ENCODE measurements around the gene KIF3C. TPM values are rescaled to one million over a fixed set of nuclear protein-coding genes. Genes with fewer than 3 reads are reported as not detected.
"Not testable (repeated sequence)": the region's sequence is repeated elsewhere in the genome, so short reads cannot be mapped to it uniquely, and the experiment has no call there.

Gene KIF3C
- total RNA-seq, 1 donor from 2014 or later: 13.2 TPM

DNA sequence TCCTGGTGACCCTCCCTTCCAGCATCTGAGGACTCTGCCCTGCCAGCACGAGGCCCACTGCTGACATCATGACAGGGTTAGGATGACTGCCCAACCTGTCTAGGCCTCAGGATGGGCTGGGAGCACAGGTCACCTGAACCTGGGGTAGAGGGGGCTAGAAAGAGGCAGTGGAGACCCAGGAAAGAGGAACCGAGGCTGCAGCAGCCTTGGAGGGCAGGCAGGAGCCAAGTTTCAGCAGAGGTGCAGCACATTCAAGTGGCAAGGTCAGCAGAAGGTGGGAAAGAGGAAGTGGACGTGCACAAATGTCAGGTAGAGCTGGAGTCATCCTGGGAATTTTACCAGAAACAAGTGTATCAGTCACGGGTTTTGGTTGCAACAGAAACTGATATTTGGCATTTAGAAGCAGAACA is 37.9 kb upstream of the KIF3C start:
- no peaks in the 10 kb centered on the region for H3K36me3 Mint-ChIP-seq
- no peaks in the 10 kb centered on the region for H3K9me3 ChIP-seq (ENCODE audit: low read depth)
- H3K27ac ChIP-seq: no peak overlapping the region
- H3K4me3 Mint-ChIP-seq: no peak overlapping the region
- no peaks in the 10 kb centered on the region for H3K9me3 Mint-ChIP-seq
- H3K27ac Mint-ChIP-seq: no peak overlapping the region
- H3K79me2 ChIP-seq (ENCODE audit: low read depth): no peaks in the 10 kb centered on the region
- H3K4me1 Mint-ChIP-seq: peaks cover 13% of the 10 kb centered on the region
- H3K4me1 ChIP-seq: no peaks in the 10 kb centered on the region
- H4K20me1 ChIP-seq (ENCODE audit: low read depth): no peaks in the 10 kb centered on the region
- peaks cover 3% of the 10 kb centered on the region for H3K27me3 Mint-ChIP-seq (ENCODE audit: insufficient read depth, low read depth)
- no peaks in the 10 kb centered on the region for H3F3A ChIP-seq (ENCODE audit: low read depth)
- TF ChIP-seq EZH2 (IDR thresholded peaks at IDR 0.05) (no peak), EZH2phosphoT487 (IDR thresholded peaks at IDR 0.05) (no peak)
- TF ChIP-seq, protein P1, sequence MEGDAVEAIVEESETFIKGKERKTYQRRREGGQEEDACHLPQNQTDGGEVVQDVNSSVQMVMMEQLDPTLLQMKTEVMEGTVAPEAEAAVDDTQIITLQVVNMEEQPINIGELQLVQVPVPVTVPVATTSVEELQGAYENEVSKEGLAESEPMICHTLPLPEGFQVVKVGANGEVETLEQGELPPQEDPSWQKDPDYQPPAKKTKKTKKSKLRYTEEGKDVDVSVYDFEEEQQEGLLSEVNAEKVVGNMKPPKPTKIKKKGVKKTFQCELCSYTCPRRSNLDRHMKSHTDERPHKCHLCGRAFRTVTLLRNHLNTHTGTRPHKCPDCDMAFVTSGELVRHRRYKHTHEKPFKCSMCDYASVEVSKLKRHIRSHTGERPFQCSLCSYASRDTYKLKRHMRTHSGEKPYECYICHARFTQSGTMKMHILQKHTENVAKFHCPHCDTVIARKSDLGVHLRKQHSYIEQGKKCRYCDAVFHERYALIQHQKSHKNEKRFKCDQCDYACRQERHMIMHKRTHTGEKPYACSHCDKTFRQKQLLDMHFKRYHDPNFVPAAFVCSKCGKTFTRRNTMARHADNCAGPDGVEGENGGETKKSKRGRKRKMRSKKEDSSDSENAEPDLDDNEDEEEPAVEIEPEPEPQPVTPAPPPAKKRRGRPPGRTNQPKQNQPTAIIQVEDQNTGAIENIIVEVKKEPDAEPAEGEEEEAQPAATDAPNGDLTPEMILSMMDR (IDR thresholded peaks at IDR 0.05): no peak
- no peak overlapping the region for H3K4me3 ChIP-seq
- H3K4me2 ChIP-seq: no peak overlapping the region
- no peak for DNase-seq (ENCODE audit: low spot score)
- no peak overlapping the region for H3K9ac ChIP-seq
- no peak overlapping the region for H2AFZ ChIP-seq (replicated peaks)
- no peaks in the 10 kb centered on the region for H3K27me3 ChIP-seq
- no peaks in the 10 kb centered on the region for H3K36me3 ChIP-seq

DNA sequence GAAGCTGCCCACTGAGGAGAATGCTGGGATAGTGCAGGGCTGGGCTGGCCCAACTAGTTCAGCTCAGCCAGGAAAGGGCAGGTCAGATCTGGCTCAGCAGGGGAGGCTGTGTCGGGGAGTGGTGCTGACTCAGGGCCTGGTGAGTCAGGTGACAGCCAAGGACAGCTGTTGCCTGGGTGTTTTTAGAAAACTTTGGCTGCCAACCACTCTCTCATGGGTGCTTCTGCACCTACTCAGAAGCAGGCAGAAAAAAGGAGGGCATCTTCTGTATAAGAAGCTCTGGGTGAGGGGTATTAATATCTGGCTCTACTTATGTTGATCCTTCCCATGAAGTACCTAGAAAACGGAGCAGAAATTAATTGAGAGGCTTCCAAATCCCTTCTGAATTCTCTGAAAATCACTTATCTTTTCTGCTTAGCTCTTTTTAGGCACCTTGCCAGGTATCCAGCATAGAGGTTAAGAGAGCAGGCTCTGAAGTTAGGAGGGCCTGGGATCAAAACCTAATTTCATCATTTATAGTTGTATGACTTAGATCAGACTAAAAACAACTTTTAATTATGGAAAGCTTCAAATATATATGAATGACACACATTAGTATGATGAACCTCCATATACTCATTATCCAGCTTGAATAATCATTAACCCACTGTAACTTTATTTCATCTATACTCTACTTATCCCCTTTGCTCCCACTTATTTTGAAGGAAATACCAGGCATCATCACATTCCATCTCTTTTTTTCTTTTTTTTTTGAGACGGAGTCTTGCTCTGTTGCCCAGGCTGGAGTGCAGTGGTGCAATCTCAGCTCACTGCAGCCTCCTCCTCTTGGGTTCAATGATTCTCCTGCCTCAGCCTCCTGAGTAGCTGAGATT is 36.1 kb upstream of the KIF3C start:
- Histone ChIP-seq H3K27ac (no peak overlapping the region), H3K36me3 (no peaks in the 10 kb centered on the region), H3K4me2 (no peak overlapping the region), H3K9me3 (ENCODE audit: low read depth) (no peaks in the 10 kb centered on the region), H2AFZ (replicated peaks) (no peak overlapping the region), H3K4me3 (no peak overlapping the region), H3K27me3 (no peaks in the 10 kb centered on the region), H3F3A (ENCODE audit: low read depth) (no peaks in the 10 kb centered on the region), H4K20me1 (ENCODE audit: low read depth) (no peaks in the 10 kb centered on the region), H3K4me1 (no peaks in the 10 kb centered on the region), H3K79me2 (ENCODE audit: low read depth) (no peaks in the 10 kb centered on the region), H3K9ac (no peak overlapping the region)
- Mint-ChIP-seq H3K27me3 (ENCODE audit: insufficient read depth, low read depth) (peaks cover 3% of the 10 kb centered on the region), H3K4me1 (peaks cover 13% of the 10 kb centered on the region), H3K9me3 (no peaks in the 10 kb centered on the region), H3K36me3 (no peaks in the 10 kb centered on the region), H3K4me3 (no peak overlapping the region), H3K27ac (peak overlapping the region; percentile 40)
- peak; percentile 29 for DNase-seq (ENCODE audit: low spot score)
- TF ChIP-seq, protein P1 (IDR thresholded peaks at IDR 0.05): no peak
- TF ChIP-seq EZH2 (IDR thresholded peaks at IDR 0.05) (no peak), EZH2phosphoT487 (IDR thresholded peaks at IDR 0.05) (no peak)

DNA sequence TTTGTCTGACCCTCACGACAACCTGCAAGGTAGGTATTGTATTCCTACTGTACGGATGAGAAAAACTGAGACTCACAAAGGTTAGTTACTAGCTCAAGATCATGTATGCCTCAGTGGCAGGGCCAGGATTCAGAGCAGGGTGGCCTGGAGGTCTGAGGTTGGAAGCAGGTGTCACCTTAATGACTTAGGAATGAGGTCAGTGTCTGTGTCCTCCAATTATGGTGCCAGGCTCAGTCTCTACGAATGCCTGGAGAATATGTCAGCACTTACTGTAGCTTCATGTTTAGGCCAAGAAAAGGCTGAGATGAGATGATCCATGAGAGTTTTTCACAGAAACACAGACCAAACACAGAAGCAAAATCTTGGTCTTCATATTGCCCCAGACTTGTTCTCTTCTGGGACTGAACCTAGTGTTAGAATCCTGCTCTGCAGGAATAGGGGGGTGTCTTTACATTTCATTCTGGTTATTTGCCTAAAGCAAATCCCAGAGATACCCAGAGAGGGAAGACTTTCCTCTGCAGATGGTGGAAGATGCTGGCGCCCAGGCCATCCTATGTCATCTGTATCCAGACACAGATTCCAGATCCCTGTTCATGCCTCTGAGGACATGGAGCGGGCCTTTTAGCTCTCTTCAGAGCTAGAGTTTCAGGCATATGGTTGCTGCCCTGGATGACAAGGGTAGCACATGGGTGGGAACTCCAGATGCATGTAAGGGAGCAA is 35.3 kb upstream of the KIF3C start:
- Histone ChIP-seq H3F3A (ENCODE audit: low read depth) (peaks cover 5% of the 10 kb centered on the region), H3K9ac (no peak overlapping the region), H3K36me3 (no peaks in the 10 kb centered on the region), H3K27ac (no peak overlapping the region), H3K9me3 (ENCODE audit: low read depth) (no peaks in the 10 kb centered on the region), H4K20me1 (ENCODE audit: low read depth) (peaks cover 1% of the 10 kb centered on the region), H3K4me1 (peaks cover 4% of the 10 kb centered on the region), H3K4me2 (no peak overlapping the region), H3K79me2 (ENCODE audit: low read depth) (no peaks in the 10 kb centered on the region), H3K4me3 (no peak overlapping the region), H2AFZ (replicated peaks) (no peak overlapping the region), H3K27me3 (no peaks in the 10 kb centered on the region)
- DNase-seq (ENCODE audit: low spot score): no peak
- peaks cover 3% of the 10 kb centered on the region for H3K27me3 Mint-ChIP-seq (ENCODE audit: insufficient read depth, low read depth)
- H3K4me1 Mint-ChIP-seq: peaks cover 16% of the 10 kb centered on the region
- no peak overlapping the region for H3K4me3 Mint-ChIP-seq
- no peaks in the 10 kb centered on the region for H3K9me3 Mint-ChIP-seq
- H3K36me3 Mint-ChIP-seq: no peaks in the 10 kb centered on the region
- peak overlapping the region; percentile 40 for H3K27ac Mint-ChIP-seq
- TF ChIP-seq EZH2 (IDR thresholded peaks at IDR 0.05): no peak
- TF ChIP-seq, protein P1 (IDR thresholded peaks at IDR 0.05): no peak
- no peak for TF ChIP-seq EZH2phosphoT487 (IDR thresholded peaks at IDR 0.05)

DNA sequence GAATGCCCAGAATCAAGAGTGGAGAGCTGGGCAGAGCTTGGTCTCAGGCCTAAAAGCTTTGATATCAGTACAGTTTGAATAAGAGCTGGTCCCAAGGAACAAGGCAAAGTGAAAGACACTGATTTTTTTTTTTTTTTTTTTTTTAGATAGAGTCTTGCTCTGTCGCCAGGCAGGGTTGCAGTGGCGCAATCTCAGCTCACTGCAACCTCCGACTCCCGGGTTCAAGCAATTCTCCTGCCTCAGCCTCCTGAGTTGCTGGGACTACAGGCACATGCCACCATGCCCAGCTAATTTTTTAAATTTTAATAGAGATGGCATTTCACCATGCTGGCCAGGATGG is 34.4 kb upstream of the KIF3C start:
- peaks cover 14% of the 10 kb centered on the region for H3F3A ChIP-seq (ENCODE audit: low read depth)
- peaks cover 25% of the 10 kb centered on the region for H3K4me1 Mint-ChIP-seq
- not testable (repeated sequence) for H3K4me3 ChIP-seq; H4K20me1 ChIP-seq (ENCODE audit: low read depth); H3K27me3 Mint-ChIP-seq (ENCODE audit: insufficient read depth, low read depth); H3K36me3 ChIP-seq; H3K9ac ChIP-seq; DNase-seq (ENCODE audit: low spot score); H3K9me3 ChIP-seq (ENCODE audit: low read depth); H3K27me3 ChIP-seq; H3K9me3 Mint-ChIP-seq; H3K4me2 ChIP-seq; H3K27ac ChIP-seq; H2AFZ ChIP-seq (replicated peaks); H3K36me3 Mint-ChIP-seq; H3K4me3 Mint-ChIP-seq; H3K79me2 ChIP-seq (ENCODE audit: low read depth); H3K27ac Mint-ChIP-seq
- H3K4me1 ChIP-seq: peaks cover 11% of the 10 kb centered on the region
